Measurements from ENCODE around the gene PPFIA4. TPM values are rescaled to one million over a fixed set of nuclear protein-coding genes. Genes with fewer than 3 reads are reported as not detected.

Gene PPFIA4
- total RNA-seq, 1 experiment from 2014 or later = 12.1 TPM

DNA sequence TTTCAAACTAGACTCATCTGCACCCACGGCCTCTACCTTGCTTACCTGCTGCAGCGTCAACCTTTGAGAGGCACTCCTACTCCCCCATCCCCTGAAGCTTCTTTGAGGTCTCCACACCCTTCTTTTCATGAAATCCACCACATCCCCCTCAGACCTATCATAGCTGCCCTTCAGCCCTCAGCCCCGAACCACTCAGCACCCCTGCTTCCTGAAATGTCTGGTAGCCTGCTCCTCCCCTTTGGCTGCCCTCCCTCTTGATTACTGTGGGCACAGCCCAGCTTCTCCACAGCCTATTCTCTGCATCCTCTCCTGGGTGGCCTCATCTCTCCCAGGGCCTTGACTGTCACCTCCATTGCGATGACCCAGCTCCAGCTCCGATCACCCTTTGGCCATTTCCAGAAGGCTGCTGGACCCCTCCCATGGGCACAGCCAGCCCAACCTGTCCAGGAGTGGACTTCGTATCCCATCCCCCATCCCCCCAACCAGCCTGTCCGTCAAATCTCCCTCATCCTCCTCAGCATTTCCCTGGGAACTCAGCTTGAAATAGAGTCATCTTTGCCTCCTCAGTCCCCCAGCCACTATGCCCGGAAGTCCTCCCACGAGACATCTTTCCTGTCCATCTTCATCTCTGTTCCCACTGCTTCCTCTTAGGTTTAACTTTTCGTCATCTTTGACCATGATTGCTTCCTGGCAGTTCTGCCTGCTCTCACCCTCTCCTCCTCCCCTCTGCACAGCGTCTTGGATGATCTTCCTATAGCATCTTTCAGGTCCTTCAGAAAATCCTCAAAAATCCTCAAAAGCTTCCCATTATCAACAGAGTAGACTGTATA, 95.1 kb downstream of the PPFIA4 start:
- no TSS peak for BruUV-seq (replicated peaks)
- Histone ChIP-seq H3K27ac (ENCODE audit: low read length) (no peak overlapping the region), H3K4me1 (ENCODE audit: insufficient read depth, low read length) (no peaks in the 10 kb centered on the region), H3K9ac (ENCODE audit: low read length) (no peak overlapping the region), H3K36me3 (ENCODE audit: low read depth, low read length) (no peaks in the 10 kb centered on the region), H3K9me2 (replicated peaks; ENCODE audit: low read length) (no peaks in the 10 kb centered on the region), H3K4me2 (ENCODE audit: low read length) (no peak overlapping the region), H3K27me3 (ENCODE audit: low read length) (peaks cover 40% of the 10 kb centered on the region), H3F3A (ENCODE audit: low read length, unreplicated experiment) (no peaks in the 10 kb centered on the region), H2AFZ (ENCODE audit: low read length) (no peak overlapping the region), H3K79me2 (ENCODE audit: low read length) (no peaks in the 10 kb centered on the region), H4K20me1 (ENCODE audit: low read length) (no peaks in the 10 kb centered on the region), H3K4me3 (ENCODE audit: low read length) (no peak overlapping the region), H3K9me3 (ENCODE audit: low read length) (no peaks in the 10 kb centered on the region)
- intact Hi-C loops (cut with micrococcal nuclease) = no loop called here
- ChIA-PET POLR2A (ENCODE audit: unreplicated experiment) (no interaction called here), CTCF (no interaction called here)
- no peak for ATAC-seq
- no peak for TF ChIP-seq EZH2phosphoT487 (IDR thresholded peaks at IDR 0.05; ENCODE audit: borderline replicate concordance, low read length)
- TF ChIP-seq, protein P1, sequence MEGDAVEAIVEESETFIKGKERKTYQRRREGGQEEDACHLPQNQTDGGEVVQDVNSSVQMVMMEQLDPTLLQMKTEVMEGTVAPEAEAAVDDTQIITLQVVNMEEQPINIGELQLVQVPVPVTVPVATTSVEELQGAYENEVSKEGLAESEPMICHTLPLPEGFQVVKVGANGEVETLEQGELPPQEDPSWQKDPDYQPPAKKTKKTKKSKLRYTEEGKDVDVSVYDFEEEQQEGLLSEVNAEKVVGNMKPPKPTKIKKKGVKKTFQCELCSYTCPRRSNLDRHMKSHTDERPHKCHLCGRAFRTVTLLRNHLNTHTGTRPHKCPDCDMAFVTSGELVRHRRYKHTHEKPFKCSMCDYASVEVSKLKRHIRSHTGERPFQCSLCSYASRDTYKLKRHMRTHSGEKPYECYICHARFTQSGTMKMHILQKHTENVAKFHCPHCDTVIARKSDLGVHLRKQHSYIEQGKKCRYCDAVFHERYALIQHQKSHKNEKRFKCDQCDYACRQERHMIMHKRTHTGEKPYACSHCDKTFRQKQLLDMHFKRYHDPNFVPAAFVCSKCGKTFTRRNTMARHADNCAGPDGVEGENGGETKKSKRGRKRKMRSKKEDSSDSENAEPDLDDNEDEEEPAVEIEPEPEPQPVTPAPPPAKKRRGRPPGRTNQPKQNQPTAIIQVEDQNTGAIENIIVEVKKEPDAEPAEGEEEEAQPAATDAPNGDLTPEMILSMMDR (conservative IDR thresholded peaks at IDR 0.05; ENCODE audit: low read depth, low read length) = no peak
- no peak for TF ChIP-seq EZH2 (IDR thresholded peaks at IDR 0.05; ENCODE audit: low read length, unreplicated experiment)
- no peak for DNase-seq

DNA sequence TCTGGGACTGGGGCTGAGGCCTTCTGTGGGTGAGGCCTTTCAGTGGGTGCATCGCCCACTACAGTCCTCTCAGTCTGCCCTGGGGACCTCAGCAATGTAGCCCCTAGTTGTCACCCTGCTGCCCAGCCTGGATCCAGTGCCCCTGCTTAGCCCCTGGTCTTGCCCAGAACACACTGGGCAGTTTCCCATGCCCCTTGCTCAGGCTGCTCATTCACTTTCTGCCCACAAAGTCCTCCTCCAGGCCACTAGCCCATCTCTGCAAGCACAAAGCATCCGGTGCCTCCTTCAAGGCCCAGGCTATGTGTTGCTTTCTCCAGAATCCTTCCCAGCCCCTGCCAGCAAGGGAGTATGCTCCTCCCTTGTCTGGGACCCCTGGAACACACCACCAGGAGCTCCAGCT, 95.9 kb downstream of the PPFIA4 start:
- intact Hi-C loops (cut with micrococcal nuclease) = no loop called here
- BruUV-seq (replicated peaks) = no TSS peak
- Histone ChIP-seq H3K9ac (ENCODE audit: low read length) (no peak overlapping the region), H3F3A (ENCODE audit: low read length, unreplicated experiment) (no peaks in the 10 kb centered on the region), H3K79me2 (ENCODE audit: low read length) (no peaks in the 10 kb centered on the region), H3K27ac (ENCODE audit: low read length) (no peak overlapping the region), H3K4me1 (ENCODE audit: insufficient read depth, low read length) (no peaks in the 10 kb centered on the region), H3K9me2 (replicated peaks; ENCODE audit: low read length) (no peaks in the 10 kb centered on the region), H2AFZ (ENCODE audit: low read length) (no peak overlapping the region), H3K36me3 (ENCODE audit: low read depth, low read length) (no peaks in the 10 kb centered on the region), H4K20me1 (ENCODE audit: low read length) (no peaks in the 10 kb centered on the region), H3K4me3 (ENCODE audit: low read length) (no peak overlapping the region), H3K27me3 (ENCODE audit: low read length) (peaks cover 48% of the 10 kb centered on the region), H3K4me2 (ENCODE audit: low read length) (no peak overlapping the region), H3K9me3 (ENCODE audit: low read length) (no peaks in the 10 kb centered on the region)
- DNase-seq = no peak
- POLR2A ChIA-PET (ENCODE audit: unreplicated experiment) = no interaction called here
- CTCF ChIA-PET = no interaction called here
- no peak for TF ChIP-seq EZH2phosphoT487 (IDR thresholded peaks at IDR 0.05; ENCODE audit: borderline replicate concordance, low read length)
- no peak for TF ChIP-seq EZH2 (IDR thresholded peaks at IDR 0.05; ENCODE audit: low read length, unreplicated experiment)
- TF ChIP-seq, protein P1 (conservative IDR thresholded peaks at IDR 0.05; ENCODE audit: low read depth, low read length) = no peak
- ATAC-seq = no peak

DNA sequence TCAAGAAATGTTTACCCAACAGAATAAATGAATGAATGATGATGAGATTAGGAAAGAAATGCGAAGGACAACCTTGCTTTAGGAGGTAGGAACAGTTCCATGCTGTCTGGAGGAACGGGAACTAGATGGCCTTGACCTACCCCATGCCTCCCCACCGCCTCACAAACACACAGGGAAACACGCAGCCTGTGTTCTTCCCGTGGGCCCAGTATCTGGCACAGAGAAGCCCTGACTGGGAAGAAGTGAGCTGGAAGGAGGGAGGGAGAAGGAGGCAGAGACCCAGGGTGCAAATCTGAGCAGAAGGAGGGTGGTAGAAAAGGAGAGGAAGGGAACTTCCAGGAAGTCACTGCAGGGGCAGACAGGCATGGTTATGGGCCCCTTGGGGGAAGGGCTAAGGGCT, 97.7 kb downstream of the PPFIA4 start:
- Histone ChIP-seq H3K27ac (ENCODE audit: low read length) (no peak overlapping the region), H3K36me3 (ENCODE audit: low read depth, low read length) (no peaks in the 10 kb centered on the region)

More for the DNA sequence above, 97.7 kb downstream of the PPFIA4 start:
- no peaks in the 10 kb centered on the region for H3F3A ChIP-seq (ENCODE audit: low read length, unreplicated experiment)
- ChIA-PET CTCF (no interaction called here), POLR2A (ENCODE audit: unreplicated experiment) (no interaction called here)
- BruUV-seq (replicated peaks) = no TSS peak
- DNase-seq = no peak
- H3K79me2 ChIP-seq (ENCODE audit: low read length) = no peaks in the 10 kb centered on the region
- TF ChIP-seq EZH2phosphoT487 (IDR thresholded peaks at IDR 0.05; ENCODE audit: borderline replicate concordance, low read length) = no peak
- TF ChIP-seq EZH2 (IDR thresholded peaks at IDR 0.05; ENCODE audit: low read length, unreplicated experiment) = no peak
- TF ChIP-seq, protein P1 (conservative IDR thresholded peaks at IDR 0.05; ENCODE audit: low read depth, low read length) = no peak
- H3K4me1 ChIP-seq (ENCODE audit: insufficient read depth, low read length) = no peaks in the 10 kb centered on the region
- ATAC-seq = no peak
- no peaks in the 10 kb centered on the region for H3K9me2 ChIP-seq (replicated peaks; ENCODE audit: low read length)
- no peak overlapping the region for H3K4me2 ChIP-seq (ENCODE audit: low read length)
- intact Hi-C loops (cut with micrococcal nuclease) = no loop called here
- H3K27me3 ChIP-seq (ENCODE audit: low read length) = peaks cover 64% of the 10 kb centered on the region
- no peaks in the 10 kb centered on the region for H4K20me1 ChIP-seq (ENCODE audit: low read length)
- H3K9me3 ChIP-seq (ENCODE audit: low read length) = no peaks in the 10 kb centered on the region
- no peak overlapping the region for H3K9ac ChIP-seq (ENCODE audit: low read length)
- no peak overlapping the region for H3K4me3 ChIP-seq (ENCODE audit: low read length)
- no peak overlapping the region for H2AFZ ChIP-seq (ENCODE audit: low read length)

All from PC-3 (cell line).